A549 (cell line): ENCODE data around the gene TMEM151A. TPM values are rescaled to one million over a fixed set of nuclear protein-coding genes. Genes with fewer than 3 reads are reported as not detected.

Experiments
- ATAC-seq, 2 experiments: fragments of 200-7000 bp in 1 of 2; fragments of >200 bp in 1 of 2; cut with Nextera tagmentation in 1 of 2; cut with Tn5 transposase in 1 of 2; 3 replicates each; pipeline versions ENCODE4 v1.8.0 to v1.9.1; 2018 to 2020; ENCODE audit warnings: mild to moderate bottlenecking in 1 of 2, moderate library complexity in 1 of 2
- CTCF ChIA-PET: fragments of 300-600 bp; sonication (Branson Sonifier 250); formaldehyde crosslinking; extraction: SDS; loops from one replicate; lab custom pipeline; 2021; ENCODE audit warnings: antibody characterized with exemption, inconsistent platforms; lab: Yijun Ruan, JAX
- POLR2A ChIA-PET: fragments of 350-600 bp; formaldehyde crosslinking; extraction: SDS; loops from one replicate; lab custom pipeline; 2021; ENCODE audit warnings: antibody characterized with exemption, inconsistent platforms; lab: Yijun Ruan, JAX
- DNase-seq, 2 experiments: peaks; one replicate each; pipeline versions ENCODE4 v3.0.0 to v3.0.0-alpha.2; 2011 to 2016; ENCODE audit warnings: low read depth in 1 of 2, low spot score in 1 of 2
- FAIRE-seq: peaks from 2 replicates; lab custom pipeline; 2011; peaks lifted over from hg19 to GRCh38; lab: Jason Lieb, UNC
- H3K27ac ChIP-seq, 2 experiments: fragments of >200 bp; sonication (Bioruptor Twin); formaldehyde crosslinking; 3 replicates each; pipeline ENCODE4 v1.5.1; 2016 to 2017
- H3K4me1 ChIP-seq: fragments of >200 bp; sonication (Bioruptor Twin); formaldehyde crosslinking; 3 replicates; pipeline ENCODE4 v1.6.1; 2016
- H3K4me2 ChIP-seq: fragments of >200 bp; sonication (Bioruptor Twin); formaldehyde crosslinking; 3 replicates; pipeline ENCODE4 v1.6.1; 2016
- H3K4me3 ChIP-seq: fragments of >200 bp; sonication (Bioruptor Twin); formaldehyde crosslinking; 3 replicates; pipeline ENCODE4 v1.5.1; 2016
- H3K9me3 ChIP-seq: fragments of >200 bp; sonication (Bioruptor Twin); formaldehyde crosslinking; 3 replicates; pipeline ENCODE4 v1.6.1; 2016
- CHD2 ChIP-seq: fragments of 150-350 bp; IDR thresholded peaks from 2 replicates; pipeline ENCODE4 v1.6.1; 2014; ENCODE audit warnings: low read length; ENCODE audit not compliant: partially characterized antibody
- EHF ChIP-seq: fragments of 250-450 bp; sonication (Bioruptor Pico); IDR thresholded peaks from 2 replicates; pipeline ENCODE4 v1.5.0; 2020; ENCODE audit warnings: mild to moderate bottlenecking
- EHMT2 ChIP-seq: fragments of 200-600 bp; sonication (generic); IDR thresholded peaks from 2 replicates; pipeline ENCODE4 v1.6.1; 2016; ENCODE audit warnings: antibody characterized with exemption, low read depth, mild to moderate bottlenecking, moderate library complexity
- EP300 ChIP-seq, 2 experiments: fragments of >200 bp; sonication (Bioruptor Twin); formaldehyde crosslinking; IDR thresholded peaks; 2 replicates in 1 of 2; 3 replicates in 1 of 2; pipeline ENCODE4 v1.6.1; 2016 to 2017
- ESRRA ChIP-seq: fragments of 150-350 bp; IDR thresholded peaks from 2 replicates; pipeline ENCODE4 v1.6.1; 2014; ENCODE audit warnings: mild to moderate bottlenecking, low read length, borderline replicate concordance
- FOSL2 ChIP-seq, 2 experiments: fragments of 450-650 bp in 1 of 2; fragments of >200 bp in 1 of 2; sonication (Bioruptor Twin) in 1 of 2; formaldehyde crosslinking; IDR thresholded peaks; 2 replicates each; pipeline versions ENCODE4 v1.5.0 to v1.6.1; 2016 to 2020; ENCODE audit warnings: mild to moderate bottlenecking in 1 of 2, moderate library complexity in 1 of 2
- FOXS1 ChIP-seq: fragments of 250-450 bp; sonication (Bioruptor Pico); IDR thresholded peaks from 2 replicates; pipeline ENCODE4 v1.5.0; 2020; ENCODE audit warnings: mild to moderate bottlenecking, moderate library complexity
- HEYL ChIP-seq: fragments of 250-450 bp; sonication (Bioruptor Pico); IDR thresholded peaks from 2 replicates; pipeline ENCODE4 v1.8.0; 2021; ENCODE audit warnings: mild to moderate bottlenecking, moderate library complexity
- HOXB13 ChIP-seq: fragments of 250-450 bp; sonication (Bioruptor Pico); IDR thresholded peaks from 2 replicates; pipeline ENCODE4 v1.5.0; 2020; ENCODE audit warnings: low read depth, mild to moderate bottlenecking, moderate library complexity
- JUN ChIP-seq, 2 experiments: fragments of >200 bp; sonication (Bioruptor Twin); formaldehyde crosslinking; IDR thresholded peaks; 2 replicates in 1 of 2; 3 replicates in 1 of 2; pipeline ENCODE4 v1.6.1; 2016 to 2017
- KDM5A ChIP-seq: fragments of 200-600 bp; sonication (generic); IDR thresholded peaks from 2 replicates; pipeline ENCODE4 v1.6.1; 2016; ENCODE audit warnings: antibody characterized with exemption, mild to moderate bottlenecking
- MYC ChIP-seq: IDR thresholded peaks from 2 replicates; pipeline ENCODE4 v1.6.1; 2012; ENCODE audit warnings: mild to moderate bottlenecking, inconsistent platforms, low read length, improper control_type of control experiment, borderline replicate concordance
- RAD21 ChIP-seq, 2 experiments: fragments of >200 bp in 1 of 2; sonication (Bioruptor Twin) in 1 of 2; formaldehyde crosslinking in 1 of 2; IDR thresholded peaks in 1 of 2; conservative IDR thresholded peaks in 1 of 2; 2 replicates in 1 of 2; 3 replicates in 1 of 2; pipeline ENCODE4 v1.6.1; 2012 to 2018; ENCODE audit warnings: inconsistent platforms in 1 of 2
- SREBF2 ChIP-seq: fragments of 450-650 bp; IDR thresholded peaks from 2 replicates; pipeline ENCODE4 v1.6.1; 2014; ENCODE audit warnings: mild to moderate bottlenecking, moderate library complexity
- TFCP2L1 ChIP-seq: fragments of 250-450 bp; sonication (Bioruptor Pico); IDR thresholded peaks from 2 replicates; pipeline ENCODE4 v1.5.0; 2021; ENCODE audit warnings: mild to moderate bottlenecking
- ZSCAN20 ChIP-seq: fragments of 250-450 bp; sonication (Bioruptor Pico); IDR thresholded peaks from 2 replicates; pipeline ENCODE4 v1.8.0; 2022; ENCODE audit warnings: mild to moderate bottlenecking, moderate library complexity
- WGBS: methylation state at CpG from one replicate; pipeline ENCODE4 v1.1.6; 2017; ENCODE audit errors: missing lambda C conversion rate; 5-methylcytosine and 5-hydroxymethylcytosine counted together
- polyA plus RNA-seq, 4 experiments: library from polyadenylated mRNA; depleted of rRNA in 3 of 4; stranded (reverse); fragments of >200 nt; fragmentation: RNase III in 1 of 4; extraction: RNeasy Plus Mini Kit Qiagen cat#74134 plus additional on column Dnase treatment in 1 of 4; gene quantifications; 2 replicates in 3 of 4; 3 replicates in 1 of 4; pipeline ENCODE4 v1.2.3, GENCODE V29; 2011 to 2017
- TF ChIP-seq, protein P1 (sequence below): IDR thresholded peaks from 2 replicates; pipeline ENCODE4 v1.6.1; 2012; ENCODE audit warnings: low read depth, borderline replicate concordance
- TF ChIP-seq, protein P2 (sequence below): fragments of >200 bp; sonication (Bioruptor Twin); formaldehyde crosslinking; IDR thresholded peaks from 3 replicates; pipeline ENCODE4 v1.5.1; 2016
- TF ChIP-seq, protein P3 (sequence below): IDR thresholded peaks from 2 replicates; pipeline ENCODE4 v1.6.1; 2012
- TF ChIP-seq, protein P4 (sequence below): fragments of >200 bp; sonication (Bioruptor Twin); formaldehyde crosslinking; IDR thresholded peaks from 3 replicates; pipeline ENCODE4 v1.6.1; 2016
- TF ChIP-seq, protein P5 (sequence below): fragments of 150-350 bp; IDR thresholded peaks from 2 replicates; pipeline ENCODE4 v1.6.1; 2014; ENCODE audit warnings: low read depth, mild to moderate bottlenecking, low read length
- TF ChIP-seq, protein P6 (sequence below): fragments of 450-650 bp; IDR thresholded peaks from 2 replicates; pipeline ENCODE4 v1.6.1; 2014; ENCODE audit warnings: antibody characterized with exemption

TMEM151A gene
- polyA plus RNA-seq, 2 of the 4 experiments (the other 2 are of a cell fraction): 0.44 to 1.8 TPM

DNA sequence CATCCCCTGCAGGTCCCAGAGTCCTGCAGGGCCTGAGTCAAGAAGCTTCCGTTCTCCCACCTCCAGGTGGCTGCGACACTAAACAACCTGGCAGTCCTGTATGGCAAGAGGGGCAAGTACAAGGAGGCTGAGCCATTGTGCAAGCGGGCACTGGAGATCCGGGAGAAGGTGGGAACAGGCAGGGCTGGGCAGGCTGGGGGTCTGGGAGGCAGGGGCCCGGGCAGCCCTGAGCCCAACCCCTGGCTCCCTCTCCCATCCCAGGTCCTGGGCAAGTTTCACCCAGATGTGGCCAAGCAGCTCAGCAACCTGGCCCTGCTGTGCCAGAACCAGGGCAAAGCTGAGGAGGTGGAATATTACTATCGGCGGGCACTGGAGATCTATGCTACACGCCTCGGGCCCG, 27.9 kb upstream of the TMEM151A start:
- DNase-seq (no peak), FAIRE-seq (no peak), ATAC-seq (no peak)
- 99% methylated on average over 10 of the region's 10 CpGs for whole genome bisulfite sequencing
- H3K4me2 ChIP-seq: no peak overlapping the region
- H3K4me1 ChIP-seq: peaks cover 15% of the 10 kb centered on the region
- H3K9me3 ChIP-seq: no peaks in the 10 kb centered on the region
- ChIA-PET CTCF (interaction anchor here (2.8 kb wide), 1 partner anchor 41 kb away, joined by 20 read pairs; no protein-coding TSS in a partner anchor), POLR2A (no interaction called here)
- H3K4me3 ChIP-seq: no peak overlapping the region
- H3K27ac ChIP-seq: no peak overlapping the region
- no peak for TF ChIP-seq KDM5A
- TF ChIP-seq, protein P1, sequence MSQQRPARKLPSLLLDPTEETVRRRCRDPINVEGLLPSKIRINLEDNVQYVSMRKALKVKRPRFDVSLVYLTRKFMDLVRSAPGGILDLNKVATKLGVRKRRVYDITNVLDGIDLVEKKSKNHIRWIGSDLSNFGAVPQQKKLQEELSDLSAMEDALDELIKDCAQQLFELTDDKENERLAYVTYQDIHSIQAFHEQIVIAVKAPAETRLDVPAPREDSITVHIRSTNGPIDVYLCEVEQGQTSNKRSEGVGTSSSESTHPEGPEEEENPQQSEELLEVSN: no peak

DNA sequence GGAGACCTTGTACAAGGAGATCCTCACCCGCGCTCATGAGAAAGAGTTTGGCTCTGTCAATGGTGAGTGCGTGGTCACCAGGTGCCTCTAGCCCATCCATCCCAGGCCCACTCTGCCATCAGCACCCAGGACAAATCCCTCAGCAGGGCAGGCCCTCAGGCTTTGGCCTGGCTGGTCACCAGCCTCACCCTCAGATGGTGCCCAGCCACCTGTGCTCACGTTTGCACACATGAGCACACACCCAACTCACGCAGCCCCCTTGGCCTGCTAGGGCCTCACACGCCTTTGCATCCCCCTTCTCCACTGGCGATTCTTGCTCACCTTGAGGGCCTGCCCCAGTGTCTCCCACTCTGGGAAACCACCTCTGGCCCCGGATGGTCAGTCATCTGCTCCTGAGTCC, 27.3 kb upstream of the TMEM151A start:
- CTCF ChIA-PET: interaction anchor here (0.5 kb wide), 1 partner anchor 121 kb away, joined by 3 read pairs; no protein-coding TSS in a partner anchor
- 90% methylated on average over 8 of the region's 8 CpGs for WGBS

DNA sequence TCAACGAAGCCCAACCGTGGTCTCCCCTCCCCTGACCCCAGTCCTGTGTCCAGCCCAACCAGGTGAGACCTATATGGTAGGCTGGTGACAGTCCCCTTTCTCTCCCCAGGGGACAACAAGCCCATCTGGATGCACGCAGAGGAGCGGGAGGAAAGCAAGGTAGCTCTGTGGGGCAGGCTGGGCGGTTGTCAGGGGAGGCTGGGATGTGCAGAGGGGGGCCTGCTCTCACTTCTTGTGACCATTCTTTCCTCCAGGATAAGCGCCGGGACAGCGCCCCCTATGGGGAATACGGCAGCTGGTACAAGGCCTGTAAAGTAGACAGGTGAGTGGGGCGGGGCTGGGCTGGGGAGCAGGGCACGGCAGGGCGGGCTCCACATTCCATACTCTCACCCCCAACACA, 26.8 kb upstream of the TMEM151A start:
- no peak overlapping the region for H3K4me2 ChIP-seq
- no peak overlapping the region for H3K4me3 ChIP-seq
- H3K4me1 ChIP-seq: peaks cover 17% of the 10 kb centered on the region
- H3K9me3 ChIP-seq: no peaks in the 10 kb centered on the region
- ChIA-PET POLR2A (no interaction called here), CTCF (interaction anchor here (0.5 to 0.9 kb wide), 4 partner anchors 14 to 120 kb away, joined by 3 read pairs; partner anchors contain the start of gene TMEM151A)
- DNase-seq (peak in 1 of 2 experiments; percentile 41), FAIRE-seq (no peak), ATAC-seq (no peak)
- TF ChIP-seq, protein P1: no peak
- TF ChIP-seq, protein P2, sequence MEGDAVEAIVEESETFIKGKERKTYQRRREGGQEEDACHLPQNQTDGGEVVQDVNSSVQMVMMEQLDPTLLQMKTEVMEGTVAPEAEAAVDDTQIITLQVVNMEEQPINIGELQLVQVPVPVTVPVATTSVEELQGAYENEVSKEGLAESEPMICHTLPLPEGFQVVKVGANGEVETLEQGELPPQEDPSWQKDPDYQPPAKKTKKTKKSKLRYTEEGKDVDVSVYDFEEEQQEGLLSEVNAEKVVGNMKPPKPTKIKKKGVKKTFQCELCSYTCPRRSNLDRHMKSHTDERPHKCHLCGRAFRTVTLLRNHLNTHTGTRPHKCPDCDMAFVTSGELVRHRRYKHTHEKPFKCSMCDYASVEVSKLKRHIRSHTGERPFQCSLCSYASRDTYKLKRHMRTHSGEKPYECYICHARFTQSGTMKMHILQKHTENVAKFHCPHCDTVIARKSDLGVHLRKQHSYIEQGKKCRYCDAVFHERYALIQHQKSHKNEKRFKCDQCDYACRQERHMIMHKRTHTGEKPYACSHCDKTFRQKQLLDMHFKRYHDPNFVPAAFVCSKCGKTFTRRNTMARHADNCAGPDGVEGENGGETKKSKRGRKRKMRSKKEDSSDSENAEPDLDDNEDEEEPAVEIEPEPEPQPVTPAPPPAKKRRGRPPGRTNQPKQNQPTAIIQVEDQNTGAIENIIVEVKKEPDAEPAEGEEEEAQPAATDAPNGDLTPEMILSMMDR: peak; percentile 31; the same call in 2 of the 3 replicates
- WGBS: 86% methylated on average over 10 of the region's 12 CpGs
- no peak overlapping the region for H3K27ac ChIP-seq

More for the DNA sequence above, 27.3 kb upstream of the TMEM151A start:
- TF ChIP-seq ZSCAN20 (CRISPR knock-in tag) (no peak), HEYL (CRISPR knock-in tag) (no peak), RAD21 (conservative IDR thresholded peaks at IDR 0.05 in 1 of 2, IDR thresholded peaks at IDR 0.05 in 1 of 2) (no peak), FOSL2 (IDR thresholded peaks at IDR 0.05) (no peak), FOSL2 (CRISPR knock-in tag; IDR thresholded peaks at IDR 0.05) (no peak), FOXS1 (CRISPR knock-in tag) (no peak), JUN (IDR thresholded peaks at IDR 0.05) (no peak), TFCP2L1 (CRISPR knock-in tag) (no peak), EHMT2 (no peak), ESRRA (no peak), SREBF2 (no peak), CHD2 (no peak), HOXB13 (no peak), MYC (no peak), EHF (CRISPR knock-in tag) (no peak), EP300 (IDR thresholded peaks at IDR 0.05) (no peak)
- TF ChIP-seq, protein P3, sequence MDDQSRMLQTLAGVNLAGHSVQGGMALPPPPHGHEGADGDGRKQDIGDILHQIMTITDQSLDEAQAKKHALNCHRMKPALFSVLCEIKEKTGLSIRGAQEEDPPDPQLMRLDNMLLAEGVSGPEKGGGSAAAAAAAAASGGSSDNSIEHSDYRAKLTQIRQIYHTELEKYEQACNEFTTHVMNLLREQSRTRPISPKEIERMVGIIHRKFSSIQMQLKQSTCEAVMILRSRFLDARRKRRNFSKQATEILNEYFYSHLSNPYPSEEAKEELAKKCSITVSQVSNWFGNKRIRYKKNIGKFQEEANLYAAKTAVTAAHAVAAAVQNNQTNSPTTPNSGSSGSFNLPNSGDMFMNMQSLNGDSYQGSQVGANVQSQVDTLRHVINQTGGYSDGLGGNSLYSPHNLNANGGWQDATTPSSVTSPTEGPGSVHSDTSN: no peak
- TF ChIP-seq, protein P4, sequence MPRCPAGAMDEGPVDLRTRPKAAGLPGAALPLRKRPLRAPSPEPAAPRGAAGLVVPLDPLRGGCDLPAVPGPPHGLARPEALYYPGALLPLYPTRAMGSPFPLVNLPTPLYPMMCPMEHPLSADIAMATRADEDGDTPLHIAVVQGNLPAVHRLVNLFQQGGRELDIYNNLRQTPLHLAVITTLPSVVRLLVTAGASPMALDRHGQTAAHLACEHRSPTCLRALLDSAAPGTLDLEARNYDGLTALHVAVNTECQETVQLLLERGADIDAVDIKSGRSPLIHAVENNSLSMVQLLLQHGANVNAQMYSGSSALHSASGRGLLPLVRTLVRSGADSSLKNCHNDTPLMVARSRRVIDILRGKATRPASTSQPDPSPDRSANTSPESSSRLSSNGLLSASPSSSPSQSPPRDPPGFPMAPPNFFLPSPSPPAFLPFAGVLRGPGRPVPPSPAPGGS: no peak
- TF ChIP-seq, protein P5, sequence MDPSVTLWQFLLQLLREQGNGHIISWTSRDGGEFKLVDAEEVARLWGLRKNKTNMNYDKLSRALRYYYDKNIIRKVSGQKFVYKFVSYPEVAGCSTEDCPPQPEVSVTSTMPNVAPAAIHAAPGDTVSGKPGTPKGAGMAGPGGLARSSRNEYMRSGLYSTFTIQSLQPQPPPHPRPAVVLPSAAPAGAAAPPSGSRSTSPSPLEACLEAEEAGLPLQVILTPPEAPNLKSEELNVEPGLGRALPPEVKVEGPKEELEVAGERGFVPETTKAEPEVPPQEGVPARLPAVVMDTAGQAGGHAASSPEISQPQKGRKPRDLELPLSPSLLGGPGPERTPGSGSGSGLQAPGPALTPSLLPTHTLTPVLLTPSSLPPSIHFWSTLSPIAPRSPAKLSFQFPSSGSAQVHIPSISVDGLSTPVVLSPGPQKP: no peak
- TF ChIP-seq, protein P6, sequence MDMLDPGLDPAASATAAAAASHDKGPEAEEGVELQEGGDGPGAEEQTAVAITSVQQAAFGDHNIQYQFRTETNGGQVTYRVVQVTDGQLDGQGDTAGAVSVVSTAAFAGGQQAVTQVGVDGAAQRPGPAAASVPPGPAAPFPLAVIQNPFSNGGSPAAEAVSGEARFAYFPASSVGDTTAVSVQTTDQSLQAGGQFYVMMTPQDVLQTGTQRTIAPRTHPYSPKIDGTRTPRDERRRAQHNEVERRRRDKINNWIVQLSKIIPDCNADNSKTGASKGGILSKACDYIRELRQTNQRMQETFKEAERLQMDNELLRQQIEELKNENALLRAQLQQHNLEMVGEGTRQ: no peak
- TF ChIP-seq, protein P1: no peak
- H3K4me1 ChIP-seq: peaks cover 12% of the 10 kb centered on the region
- H3K27ac ChIP-seq: no peak overlapping the region
- DNase-seq (no peak), FAIRE-seq (no peak), ATAC-seq (no peak)
- H3K9me3 ChIP-seq: no peaks in the 10 kb centered on the region
- H3K4me2 ChIP-seq: no peak overlapping the region
- no peak overlapping the region for H3K4me3 ChIP-seq
- POLR2A ChIA-PET: no interaction called here
